Stimulated activated naive CD8-positive, alpha-beta T cell treated with anti-CD3 and anti-CD28 coated beads, Interleukin-15, Interleukin-2, amounts not matched to agents 100 ng/mL and 50 ng/mL, for 24 hours (primary cell): ENCODE results near the gene PTAR1.
A peak's percentile ranks its signal among the peaks of the same experiment; 100 is the strongest.

Source experiments
- H3K27ac Mint-ChIP-seq: one replicate; pipeline ENCODE4 v1.8.0; 2021; ENCODE audit warnings: mild to moderate bottlenecking, mixed read lengths
- H3K27me3 Mint-ChIP-seq: one replicate; pipeline ENCODE4 v1.8.0; 2021; ENCODE audit warnings: mixed read lengths
- H3K36me3 Mint-ChIP-seq: one replicate; pipeline ENCODE4 v1.8.0; 2021; ENCODE audit warnings: low read depth, mixed read lengths
- H3K4me1 Mint-ChIP-seq: one replicate; pipeline ENCODE4 v1.8.0; 2021; ENCODE audit warnings: low read depth, mixed read lengths
- H3K4me3 Mint-ChIP-seq: one replicate; pipeline ENCODE4 v1.8.0; 2021; ENCODE audit warnings: mild to moderate bottlenecking, mixed read lengths
- H3K9me3 Mint-ChIP-seq: one replicate; pipeline ENCODE4 v1.8.0; 2021; ENCODE audit warnings: mixed read lengths

PTAR1 gene

DNA sequence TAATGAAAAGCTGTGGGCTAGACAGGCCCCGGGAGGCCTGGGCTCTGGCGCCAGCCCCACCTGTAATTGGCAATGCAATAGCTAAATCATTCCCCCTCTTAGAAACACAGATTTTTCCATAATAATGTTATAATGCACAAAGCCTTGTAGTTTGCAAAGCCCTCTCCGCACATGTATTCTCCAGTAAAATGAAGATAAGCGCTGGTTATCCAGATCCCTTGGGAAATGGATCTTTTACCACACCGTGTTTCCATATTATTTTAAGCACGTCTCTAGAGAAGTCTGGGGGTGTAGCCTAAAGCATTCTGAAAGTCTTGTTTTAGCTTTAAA, 86.5 kb downstream of the PTAR1 start:
- Mint-ChIP-seq H3K4me1 (peaks cover 17% of the 10 kb centered on the region), H3K27me3 (peaks cover 23% of the 10 kb centered on the region), H3K4me3 (peak overlapping the region; percentile 77)

DNA sequence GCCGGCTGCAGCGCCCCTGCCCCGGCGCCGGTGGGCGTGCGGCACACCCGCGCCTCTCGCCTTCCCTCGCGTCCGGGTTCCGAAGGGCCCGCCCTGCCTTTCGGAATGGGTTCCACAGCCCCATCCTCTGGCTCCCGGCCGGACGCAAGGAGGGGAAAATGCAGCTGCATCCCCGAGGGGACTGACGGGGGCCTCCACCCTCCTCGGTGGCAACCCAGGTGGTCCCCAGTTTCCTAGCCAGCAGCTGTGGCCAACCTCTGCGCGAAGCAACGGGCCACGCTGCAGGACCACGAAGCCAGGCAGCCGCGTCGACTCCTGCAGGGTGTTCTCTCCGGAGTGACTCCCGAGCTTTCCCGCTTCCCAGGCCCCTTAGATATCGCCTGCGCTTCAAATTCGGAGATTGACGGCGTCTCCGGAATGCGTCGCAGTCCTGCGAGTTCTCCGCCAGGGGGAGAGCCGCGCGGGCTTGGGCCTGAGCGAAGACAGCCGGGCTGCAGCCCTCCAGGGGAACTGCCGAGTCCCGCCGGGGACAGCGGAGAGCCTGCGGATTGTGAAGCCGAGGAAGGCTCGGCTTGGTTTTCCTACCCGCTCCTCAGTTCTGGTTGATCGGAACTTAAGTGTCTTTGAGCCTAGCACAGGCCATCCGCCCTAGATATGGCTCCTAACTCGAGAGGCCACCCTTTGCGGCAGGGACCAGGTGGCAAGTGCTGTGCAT, 87.1 kb downstream of the PTAR1 start:
- Mint-ChIP-seq H3K9me3 (no peaks in the 10 kb centered on the region), H3K36me3 (no peaks in the 10 kb centered on the region), H3K4me1 (peaks cover 17% of the 10 kb centered on the region), H3K27ac (no peak overlapping the region), H3K27me3 (peaks cover 23% of the 10 kb centered on the region), H3K4me3 (peak overlapping the region; percentile 77)

More for the DNA sequence above, 86.5 kb downstream of the PTAR1 start:
- no peaks in the 10 kb centered on the region for H3K36me3 Mint-ChIP-seq
- H3K9me3 Mint-ChIP-seq, result no peaks in the 10 kb centered on the region
- no peak overlapping the region for H3K27ac Mint-ChIP-seq

DNA sequence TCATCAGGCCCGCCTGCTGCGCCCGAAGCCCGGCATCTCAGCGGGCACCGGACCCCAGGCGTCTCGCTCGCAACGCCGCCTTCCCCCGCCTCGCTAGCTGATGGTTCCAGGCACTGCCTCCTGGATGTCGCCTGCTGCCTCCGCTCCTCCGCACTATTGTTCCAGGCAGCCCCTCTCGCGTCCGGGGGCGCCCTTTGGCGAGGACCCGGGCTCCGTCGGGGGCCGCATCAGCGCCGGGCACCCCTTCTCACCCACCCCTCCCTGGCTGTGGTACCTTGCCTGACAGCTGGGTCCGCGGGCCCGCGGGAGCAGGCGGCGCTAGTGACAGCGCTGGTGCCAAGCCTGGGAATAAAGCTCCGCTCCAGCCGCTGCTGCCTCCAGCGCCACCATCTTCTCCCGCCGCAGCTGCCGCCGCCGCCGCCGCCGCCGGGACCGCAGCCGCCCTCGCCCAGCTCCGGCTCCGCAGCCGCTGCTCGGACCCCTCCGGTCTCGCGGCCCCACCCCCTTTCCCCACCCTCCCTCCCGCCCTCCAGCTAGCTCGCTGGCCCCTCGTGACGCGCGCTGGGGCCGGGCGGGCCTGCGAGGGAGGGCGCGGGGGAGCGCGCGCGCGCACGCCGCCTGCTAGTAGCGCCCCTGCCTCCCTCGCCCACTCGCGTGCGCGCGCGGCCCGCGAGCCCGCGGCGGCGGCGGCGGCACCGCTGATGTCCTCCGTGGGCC, 87.8 kb downstream of the PTAR1 start, which contains the start of gene APBA1:
Gene APBA1 (minus strand): TSS at position 493 of the 717 bp plus-strand sequence.
- Mint-ChIP-seq H3K4me1 (peaks cover 17% of the 10 kb centered on the region), H3K27ac (no peak within 1 kb of the TSS), H3K4me3 (peak within 1 kb of the TSS; percentile 77), H3K9me3 (no peaks in the 10 kb centered on the region), H3K27me3 (peaks cover 23% of the 10 kb centered on the region), H3K36me3 (no peaks in the 10 kb centered on the region)

DNA sequence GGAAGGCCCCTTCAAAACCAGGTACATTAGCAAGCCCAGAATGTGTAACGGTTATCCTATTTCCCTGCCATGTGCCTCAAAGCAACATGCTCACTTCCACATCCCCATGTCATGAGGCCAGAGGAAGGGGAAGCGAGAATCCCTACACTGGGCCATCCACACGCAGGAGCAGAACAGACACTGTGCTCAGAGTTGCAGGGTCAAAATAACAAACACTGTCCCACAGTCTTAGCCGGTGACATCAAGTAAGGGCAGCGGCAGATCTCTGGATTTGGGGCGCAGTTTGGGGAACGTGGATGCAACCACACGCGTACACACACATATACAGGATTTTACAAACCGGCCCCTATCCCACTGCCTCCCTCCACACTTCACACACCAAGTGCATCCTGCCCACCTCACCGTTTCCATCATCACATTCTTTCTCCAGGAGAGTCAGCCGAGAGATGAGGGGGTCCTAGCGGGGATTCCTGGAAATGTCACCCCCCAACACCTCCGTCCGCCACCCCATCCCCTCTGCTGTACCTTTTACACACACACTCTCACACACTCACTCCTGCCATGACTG, 88.4 kb downstream of the PTAR1 start:
- peak overlapping the region; percentile 50 for H3K4me3 Mint-ChIP-seq
- no peaks in the 10 kb centered on the region for H3K9me3 Mint-ChIP-seq
- H3K4me1 Mint-ChIP-seq, result peaks cover 17% of the 10 kb centered on the region
- H3K36me3 Mint-ChIP-seq, result no peaks in the 10 kb centered on the region
- H3K27ac Mint-ChIP-seq, result no peak overlapping the region
- peaks cover 23% of the 10 kb centered on the region for H3K27me3 Mint-ChIP-seq

- Mint-ChIP-seq H3K27me3 (peaks cover 28% of the 10 kb centered on the region), H3K4me3 (no peak overlapping the region), H3K36me3 (no peaks in the 10 kb centered on the region), H3K27ac (no peak overlapping the region), H3K4me1 (peaks cover 3% of the 10 kb centered on the region), H3K9me3 (no peaks in the 10 kb centered on the region)
Measured at GRCh38 chr9:69667306-69667705, 92.5 kb downstream of the PTAR1 start.

GRCh38 chr9:69660304-69660703, 99.5 kb downstream of the PTAR1 start:
- Mint-ChIP-seq H3K4me3 (no peak overlapping the region), H3K27ac (no peak overlapping the region), H3K9me3 (no peaks in the 10 kb centered on the region), H3K27me3 (peaks cover 7% of the 10 kb centered on the region), H3K4me1 (no peaks in the 10 kb centered on the region), H3K36me3 (no peaks in the 10 kb centered on the region)
